Peyer's patch (tissue), 4 donors: Measurements from ENCODE around the gene L3MBTL4. TPM values are rescaled to one million over a fixed set of nuclear protein-coding genes. Genes with fewer than 3 reads are reported as not detected.

Experiments used
- DNase-seq, 3 donors: peaks; one replicate each; pipeline ENCODE4 v3.0.0-alpha.2; 2017 to 2019
- H3K27ac ChIP-seq, 4 donors: fragments of 200-600 bp; sonication (generic); one replicate each; pipeline ENCODE4 v1.5.1; 2016 to 2019
- H3K27me3 ChIP-seq, 2 donors: fragments of 200-600 bp; sonication (generic); one replicate each; pipeline ENCODE4 v1.5.1; 2019
- H3K36me3 ChIP-seq, 3 donors: fragments of 200-600 bp; sonication (generic); one replicate each; pipeline ENCODE4 v1.5.1; 2016 to 2019
- H3K4me1 ChIP-seq, 4 donors: fragments of 200-600 bp; sonication (generic); one replicate each; pipeline ENCODE4 v1.5.1; 2016 to 2019
- H3K4me3 ChIP-seq, 4 donors: fragments of 200-600 bp; sonication (generic); 1 replicate in 3 of 4; 2 replicates in 1 of 4; pipeline ENCODE4 v1.5.1; 2016 to 2019; ENCODE audit warnings: mild to moderate bottlenecking in 1 of 4
- H3K9me3 ChIP-seq, 4 donors: fragments of 200-600 bp; sonication (generic); one replicate each; pipeline ENCODE4 v1.5.1; 2016 to 2019; ENCODE audit warnings: mild to moderate bottlenecking in 1 of 4
- POLR2A ChIP-seq, 2 donors: fragments of 450-650 bp; IDR thresholded peaks; one replicate each; pipeline ENCODE4 v1.5.1; 2017; ENCODE audit warnings: antibody characterized with exemption in 2 of 2, mild to moderate bottlenecking in 2 of 2, moderate library complexity in 2 of 2
- total RNA-seq, 4 donors: library from RNA; depleted of rRNA; stranded (reverse); fragments of >200 nt; gene quantifications; one replicate each; pipeline ENCODE4 v1.1.0, GENCODE V29; 2016
- TF ChIP-seq, protein P1 (sequence below), 6 experiments: fragments of 450-650 bp in 4 of 6; fragments of 200-600 bp in 2 of 6; sonication (generic) in 1 of 6; IDR thresholded peaks; one replicate each; pipeline ENCODE4 v1.5.1; 2017 to 2019; ENCODE audit warnings: antibody characterized with exemption in 6 of 6, mild to moderate bottlenecking in 3 of 6, moderate library complexity in 1 of 6

L3MBTL4 gene
- total RNA-seq, 4 donors from 2014 or later = 6.5 to 25.6 (median 13.7) TPM

DNA sequence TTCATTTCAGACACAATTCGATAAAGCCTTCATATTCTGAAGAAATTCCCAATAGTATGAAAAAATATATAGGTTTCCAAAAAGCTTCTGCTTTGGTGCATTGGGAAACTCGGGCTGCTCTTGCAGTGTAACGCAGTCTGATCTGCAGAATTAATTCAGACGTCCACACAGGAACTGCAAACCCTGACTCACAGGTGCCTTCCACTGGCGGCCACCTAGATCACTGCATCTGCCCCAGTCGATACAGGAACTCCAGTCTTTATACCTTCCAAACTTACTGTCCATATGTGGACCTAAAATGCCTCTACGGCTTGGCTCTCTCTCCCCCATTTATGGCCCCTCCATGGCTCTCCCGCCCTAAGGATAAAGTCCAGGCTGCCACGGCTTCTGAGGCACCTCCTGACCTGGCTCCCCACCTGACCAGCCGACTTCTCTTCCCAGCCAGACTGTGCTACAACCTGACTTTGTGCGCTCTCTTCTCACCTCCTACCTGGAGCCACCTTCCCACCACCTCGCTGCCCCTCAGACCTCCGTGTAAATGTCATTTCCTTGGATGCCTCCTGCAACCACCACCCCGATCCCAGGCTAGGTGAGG is 39.7 kb downstream of the L3MBTL4 start:
- TF ChIP-seq, protein P1, sequence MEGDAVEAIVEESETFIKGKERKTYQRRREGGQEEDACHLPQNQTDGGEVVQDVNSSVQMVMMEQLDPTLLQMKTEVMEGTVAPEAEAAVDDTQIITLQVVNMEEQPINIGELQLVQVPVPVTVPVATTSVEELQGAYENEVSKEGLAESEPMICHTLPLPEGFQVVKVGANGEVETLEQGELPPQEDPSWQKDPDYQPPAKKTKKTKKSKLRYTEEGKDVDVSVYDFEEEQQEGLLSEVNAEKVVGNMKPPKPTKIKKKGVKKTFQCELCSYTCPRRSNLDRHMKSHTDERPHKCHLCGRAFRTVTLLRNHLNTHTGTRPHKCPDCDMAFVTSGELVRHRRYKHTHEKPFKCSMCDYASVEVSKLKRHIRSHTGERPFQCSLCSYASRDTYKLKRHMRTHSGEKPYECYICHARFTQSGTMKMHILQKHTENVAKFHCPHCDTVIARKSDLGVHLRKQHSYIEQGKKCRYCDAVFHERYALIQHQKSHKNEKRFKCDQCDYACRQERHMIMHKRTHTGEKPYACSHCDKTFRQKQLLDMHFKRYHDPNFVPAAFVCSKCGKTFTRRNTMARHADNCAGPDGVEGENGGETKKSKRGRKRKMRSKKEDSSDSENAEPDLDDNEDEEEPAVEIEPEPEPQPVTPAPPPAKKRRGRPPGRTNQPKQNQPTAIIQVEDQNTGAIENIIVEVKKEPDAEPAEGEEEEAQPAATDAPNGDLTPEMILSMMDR (IDR thresholded peaks at IDR 0.05) = peak in 1 of 6 experiments; percentile 31
- TF ChIP-seq POLR2A (IDR thresholded peaks at IDR 0.05) = no peak
- Histone ChIP-seq H3K36me3 (no peaks in the 10 kb centered on the region), H3K27me3 (no peaks in the 10 kb centered on the region), H3K9me3 (no peaks in the 10 kb centered on the region), H3K4me3 (no peak overlapping the region), H3K27ac (no peak overlapping the region), H3K4me1 (peaks cover 0 to 3% (median 0%) of the 10 kb centered on the region in 4 donors)
- DNase-seq = no peak

DNA sequence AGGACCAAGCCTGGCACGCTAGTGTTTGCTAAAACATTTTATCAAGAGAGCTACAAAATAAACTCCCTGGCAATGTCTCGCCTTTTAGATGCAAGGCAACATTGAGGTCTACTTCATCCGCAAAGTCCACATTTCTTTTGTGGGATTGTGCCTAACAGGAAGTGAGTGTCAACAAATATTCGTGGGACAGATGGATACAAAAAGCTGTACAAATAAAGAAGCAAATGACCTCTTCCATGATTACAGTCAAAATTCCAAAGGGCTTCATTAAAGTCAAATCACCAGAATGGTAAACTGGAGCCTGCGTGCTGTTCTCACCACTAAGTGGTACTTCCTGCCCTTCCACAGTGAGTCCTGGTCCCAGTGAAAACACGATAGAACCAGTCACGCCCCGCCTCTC is 40.4 kb downstream of the L3MBTL4 start:
- TF ChIP-seq, protein P1 (IDR thresholded peaks at IDR 0.05) = no peak
- no peak for TF ChIP-seq POLR2A (IDR thresholded peaks at IDR 0.05)
- no peaks in the 10 kb centered on the region for H3K27me3 ChIP-seq
- no peaks in the 10 kb centered on the region for H3K36me3 ChIP-seq
- no peak overlapping the region for H3K4me3 ChIP-seq
- no peaks in the 10 kb centered on the region for H3K9me3 ChIP-seq
- DNase-seq = no peak
- peaks cover 0 to 3% (median 0%) of the 10 kb centered on the region in 4 donors for H3K4me1 ChIP-seq
- H3K27ac ChIP-seq = no peak overlapping the region

DNA sequence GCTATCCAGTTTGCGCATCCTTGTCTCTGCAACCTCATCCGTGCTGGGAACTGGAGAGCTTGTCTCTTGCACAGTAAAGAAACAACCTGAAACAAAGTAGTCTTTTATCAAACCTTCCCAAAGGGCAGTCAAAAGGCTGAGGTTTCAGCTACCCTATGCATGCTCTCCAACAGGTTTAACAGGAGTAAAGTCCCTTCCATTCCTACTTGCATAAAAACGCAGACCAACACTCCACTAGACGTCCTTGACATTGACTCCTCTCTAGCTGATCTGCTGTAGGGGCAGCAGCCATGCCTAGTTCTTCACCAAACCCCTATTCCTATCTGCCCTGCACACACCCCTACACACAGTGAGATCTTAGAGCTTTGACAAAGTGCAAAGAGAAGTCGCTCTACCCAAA is 41.5 kb downstream of the L3MBTL4 start:
- no peaks in the 10 kb centered on the region for H3K9me3 ChIP-seq
- H3K4me3 ChIP-seq = no peak overlapping the region
- TF ChIP-seq, protein P1 (IDR thresholded peaks at IDR 0.05) = no peak
- TF ChIP-seq POLR2A (IDR thresholded peaks at IDR 0.05) = no peak
- peaks cover 0 to 3% (median 0%) of the 10 kb centered on the region in 4 donors for H3K4me1 ChIP-seq
- H3K36me3 ChIP-seq = no peaks in the 10 kb centered on the region
- DNase-seq = no peak
- no peak overlapping the region for H3K27ac ChIP-seq
- H3K27me3 ChIP-seq = no peaks in the 10 kb centered on the region

GRCh38 chr18:6370886-6371635 is 43.6 kb downstream of the L3MBTL4 start:
- Histone ChIP-seq H3K27me3 (no peaks in the 10 kb centered on the region), H3K36me3 (no peaks in the 10 kb centered on the region), H3K27ac (no peak overlapping the region), H3K4me3 (no peak overlapping the region), H3K4me1 (peaks cover 0 to 3% (median 0%) of the 10 kb centered on the region in 4 donors), H3K9me3 (no peaks in the 10 kb centered on the region)
- DNase-seq = no peak
- TF ChIP-seq POLR2A (IDR thresholded peaks at IDR 0.05) = no peak
- TF ChIP-seq, protein P1 (IDR thresholded peaks at IDR 0.05) = no peak

- H3K27ac ChIP-seq = no peak overlapping the region
- H3K4me3 ChIP-seq = no peak overlapping the region
- H3K27me3 ChIP-seq = no peaks in the 10 kb centered on the region
- H3K36me3 ChIP-seq = no peaks in the 10 kb centered on the region
- H3K4me1 ChIP-seq = peaks cover 0 to 3% (median 0%) of the 10 kb centered on the region in 4 donors
- H3K9me3 ChIP-seq = no peaks in the 10 kb centered on the region
- no peak for DNase-seq
- TF ChIP-seq POLR2A (IDR thresholded peaks at IDR 0.05) = no peak
- TF ChIP-seq, protein P1 (IDR thresholded peaks at IDR 0.05) = no peak
Observed at GRCh38 chr18:6370410-6370809, 44.3 kb downstream of the L3MBTL4 start.
